Measurements from ENCODE around the gene SHISA6. TPM values are rescaled to one million over a fixed set of nuclear protein-coding genes. Genes with fewer than 3 reads are reported as not detected.

The SHISA6 gene
- total RNA-seq, 2 experiments from 2014 or later: not detected

- Mint-ChIP-seq H3K9me3 (no peaks in the 10 kb centered on the region), H3K4me3 (no peak overlapping the region), H3K36me3 (no peaks in the 10 kb centered on the region), H3K4me1 (no peaks in the 10 kb centered on the region), H3K27ac (no peak overlapping the region), H3K27me3 (peaks cover 3% of the 10 kb centered on the region)
- no peak for DNase-seq
Measured at GRCh38 chr17:11610999-11611566, 370.1 kb downstream of the SHISA6 start.

DNA sequence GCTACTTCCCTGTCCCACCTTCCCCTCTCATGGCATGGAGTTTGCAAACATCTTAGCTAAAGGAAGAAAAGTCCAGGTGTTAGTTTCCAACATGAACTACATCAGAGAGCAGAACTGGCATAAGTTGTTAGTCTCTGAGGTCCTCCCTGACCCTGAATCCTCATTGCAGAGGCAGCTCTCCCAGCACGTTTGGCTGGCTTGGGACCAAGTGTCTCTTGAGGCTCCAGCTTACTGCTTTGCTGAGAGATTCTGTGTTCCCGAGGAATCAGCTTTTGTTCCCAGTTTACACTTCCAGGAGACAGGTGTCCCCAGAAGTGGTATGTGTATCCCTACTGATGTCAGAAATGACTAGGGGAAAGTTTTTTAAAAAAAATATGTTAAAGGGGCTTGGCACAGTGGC lies 371.9 kb downstream of the SHISA6 start:
- peaks cover 7% of the 10 kb centered on the region for H3K27me3 Mint-ChIP-seq
- H3K27ac Mint-ChIP-seq: no peak overlapping the region
- no peak for DNase-seq
- H3K4me1 Mint-ChIP-seq: no peaks in the 10 kb centered on the region
- H3K36me3 Mint-ChIP-seq: no peaks in the 10 kb centered on the region
- no peaks in the 10 kb centered on the region for H3K9me3 Mint-ChIP-seq
- no peak overlapping the region for H3K4me3 Mint-ChIP-seq

Measured in activated naive CD8-positive, alpha-beta T cell treated with anti-CD3 and anti-CD28 coated beads for 36 hours (primary cell).